Astrocyte (in vitro differentiated cells and primary cell): ENCODE results near the gene KCNC4. TPM values are rescaled to one million over a fixed set of nuclear protein-coding genes. Genes with fewer than 3 reads are reported as not detected.

Source experiments
- DNase-seq: peaks from one replicate; pipeline ENCODE4 v3.0.0-alpha.2; 2010; ENCODE audit warnings: low read depth
- FAIRE-seq: peaks from 2 replicates; lab custom pipeline; 2011; peaks lifted over from hg19 to GRCh38; lab: Jason Lieb, UNC
- H2AFZ ChIP-seq: 2 replicates; pipeline ENCODE4 v1.6.0; 2012; ENCODE audit warnings: low read depth, low read length, inconsistent platforms
- H3K27ac ChIP-seq: 2 replicates; pipeline ENCODE4 v1.5.1; 2011; ENCODE audit warnings: low read depth, low read length, inconsistent platforms
- H3K27me3 ChIP-seq: 2 replicates; pipeline ENCODE4 v1.6.0; 2011; ENCODE audit warnings: low read length, inconsistent platforms; ENCODE audit not compliant: insufficient read depth
- H3K36me3 ChIP-seq: 2 replicates; pipeline ENCODE4 v1.5.1; 2011; ENCODE audit warnings: low read length, inconsistent platforms; ENCODE audit not compliant: insufficient read depth
- H3K4me1 ChIP-seq: 2 replicates; pipeline ENCODE4 v1.5.1; 2011; ENCODE audit warnings: low read length, inconsistent platforms; ENCODE audit not compliant: insufficient read depth
- H3K4me2 ChIP-seq: 2 replicates; pipeline ENCODE4 v1.6.0; 2012; ENCODE audit warnings: low read length, inconsistent platforms
- H3K4me3 ChIP-seq: 2 replicates; pipeline ENCODE4 v1.5.1; 2011; ENCODE audit warnings: low read depth, mild to moderate bottlenecking, low read length, inconsistent platforms; ENCODE audit not compliant: insufficient read depth
- H3K79me2 ChIP-seq: 2 replicates; pipeline ENCODE4 v1.6.0; 2012; ENCODE audit warnings: mild to moderate bottlenecking, low read length, inconsistent platforms; ENCODE audit not compliant: insufficient read depth
- H3K9ac ChIP-seq: 2 replicates; pipeline ENCODE4 v1.6.0; 2012; ENCODE audit warnings: mild to moderate bottlenecking, low read length, inconsistent platforms
- H3K9me3 ChIP-seq: 2 replicates; pipeline ENCODE4 v1.5.1; 2012; ENCODE audit warnings: low read depth, mild to moderate bottlenecking, low read length, inconsistent platforms; ENCODE audit not compliant: insufficient read depth
- H4K20me1 ChIP-seq: 2 replicates; pipeline ENCODE4 v1.6.0; 2012; ENCODE audit warnings: low read length, inconsistent platforms; ENCODE audit not compliant: insufficient read depth
- H3K27ac Mint-ChIP-seq: one replicate; pipeline ENCODE4 v1.8.0; 2021; ENCODE audit warnings: mild to moderate bottlenecking, mixed read lengths; ENCODE audit not compliant: unreplicated experiment
- H3K27me3 Mint-ChIP-seq: one replicate; pipeline ENCODE4 v1.8.0; 2021; ENCODE audit warnings: low read depth, mixed read lengths; ENCODE audit not compliant: unreplicated experiment
- H3K36me3 Mint-ChIP-seq: one replicate; pipeline ENCODE4 v1.8.0; 2021; ENCODE audit warnings: low read depth, mixed read lengths; ENCODE audit not compliant: unreplicated experiment
- H3K4me1 Mint-ChIP-seq: one replicate; pipeline ENCODE4 v1.8.0; 2021; ENCODE audit warnings: low read depth, mixed read lengths; ENCODE audit not compliant: unreplicated experiment
- H3K4me3 Mint-ChIP-seq: one replicate; pipeline ENCODE4 v1.8.0; 2021; ENCODE audit warnings: mild to moderate bottlenecking, moderate library complexity, mixed read lengths; ENCODE audit not compliant: unreplicated experiment
- H3K9me3 Mint-ChIP-seq: one replicate; pipeline ENCODE4 v1.8.0; 2021; ENCODE audit warnings: mild to moderate bottlenecking, mixed read lengths; ENCODE audit not compliant: unreplicated experiment
- EZH2 ChIP-seq: IDR thresholded peaks from 2 replicates; pipeline ENCODE4 v1.6.1; 2012; ENCODE audit warnings: mild to moderate bottlenecking, low read length, inconsistent platforms; ENCODE audit not compliant: insufficient read depth
- total RNA-seq: library from RNA; stranded (reverse); gene quantifications from 2 replicates; pipeline ENCODE4 v1.2.1, GENCODE V29; 2021
- TF ChIP-seq, protein P1 (sequence below): IDR thresholded peaks from 2 replicates; pipeline ENCODE4 v1.5.1; 2011; ENCODE audit warnings: low read depth, mild to moderate bottlenecking, inconsistent platforms, low read length, moderate library complexity; ENCODE audit not compliant: insufficient read depth

KCNC4 gene
- total RNA-seq, 1 donor from 2014 or later: 2.6 TPM

DNA sequence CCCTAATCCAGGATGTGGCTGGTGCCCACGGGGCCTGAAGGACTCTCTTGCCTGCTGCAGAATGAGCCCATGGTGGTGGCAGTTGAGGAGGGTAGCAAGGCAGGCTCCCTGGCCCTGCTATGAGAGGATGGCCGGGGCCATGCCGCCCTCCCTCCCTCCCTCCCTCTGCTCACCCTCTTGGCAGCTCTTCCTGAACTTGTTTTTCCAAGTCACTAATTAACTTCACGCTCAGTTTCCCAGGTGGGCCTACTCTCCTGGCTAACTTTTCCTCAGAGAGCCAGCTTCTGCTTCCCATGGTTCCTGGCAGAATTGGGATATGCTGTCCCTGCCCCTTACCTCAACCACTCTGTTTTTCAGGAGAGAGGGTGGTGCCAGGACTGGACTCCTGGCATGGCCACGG is 10.2 kb downstream of the KCNC4 start:
- Histone ChIP-seq H3K4me3 (no peak overlapping the region), H3K9ac (no peak overlapping the region), H3K36me3 (no peaks in the 10 kb centered on the region), H4K20me1 (peaks cover 4% of the 10 kb centered on the region), H3K27ac (no peak overlapping the region), H2AFZ (no peak overlapping the region), H3K79me2 (no peaks in the 10 kb centered on the region), H3K4me1 (no peaks in the 10 kb centered on the region), H3K9me3 (no peaks in the 10 kb centered on the region), H3K27me3 (peaks cover 6% of the 10 kb centered on the region), H3K4me2 (no peak overlapping the region)
- peaks cover 7% of the 10 kb centered on the region for H3K36me3 Mint-ChIP-seq
- no peak for TF ChIP-seq EZH2
- TF ChIP-seq, protein P1, sequence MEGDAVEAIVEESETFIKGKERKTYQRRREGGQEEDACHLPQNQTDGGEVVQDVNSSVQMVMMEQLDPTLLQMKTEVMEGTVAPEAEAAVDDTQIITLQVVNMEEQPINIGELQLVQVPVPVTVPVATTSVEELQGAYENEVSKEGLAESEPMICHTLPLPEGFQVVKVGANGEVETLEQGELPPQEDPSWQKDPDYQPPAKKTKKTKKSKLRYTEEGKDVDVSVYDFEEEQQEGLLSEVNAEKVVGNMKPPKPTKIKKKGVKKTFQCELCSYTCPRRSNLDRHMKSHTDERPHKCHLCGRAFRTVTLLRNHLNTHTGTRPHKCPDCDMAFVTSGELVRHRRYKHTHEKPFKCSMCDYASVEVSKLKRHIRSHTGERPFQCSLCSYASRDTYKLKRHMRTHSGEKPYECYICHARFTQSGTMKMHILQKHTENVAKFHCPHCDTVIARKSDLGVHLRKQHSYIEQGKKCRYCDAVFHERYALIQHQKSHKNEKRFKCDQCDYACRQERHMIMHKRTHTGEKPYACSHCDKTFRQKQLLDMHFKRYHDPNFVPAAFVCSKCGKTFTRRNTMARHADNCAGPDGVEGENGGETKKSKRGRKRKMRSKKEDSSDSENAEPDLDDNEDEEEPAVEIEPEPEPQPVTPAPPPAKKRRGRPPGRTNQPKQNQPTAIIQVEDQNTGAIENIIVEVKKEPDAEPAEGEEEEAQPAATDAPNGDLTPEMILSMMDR: no peak
- FAIRE-seq: no peak
- no peak for DNase-seq
- peaks cover 5% of the 10 kb centered on the region for H3K9me3 Mint-ChIP-seq
- peaks cover 67% of the 10 kb centered on the region for H3K27me3 Mint-ChIP-seq
- H3K27ac Mint-ChIP-seq: no peak overlapping the region
- peaks cover 2% of the 10 kb centered on the region for H3K4me1 Mint-ChIP-seq
- H3K4me3 Mint-ChIP-seq: no peak overlapping the region

DNA sequence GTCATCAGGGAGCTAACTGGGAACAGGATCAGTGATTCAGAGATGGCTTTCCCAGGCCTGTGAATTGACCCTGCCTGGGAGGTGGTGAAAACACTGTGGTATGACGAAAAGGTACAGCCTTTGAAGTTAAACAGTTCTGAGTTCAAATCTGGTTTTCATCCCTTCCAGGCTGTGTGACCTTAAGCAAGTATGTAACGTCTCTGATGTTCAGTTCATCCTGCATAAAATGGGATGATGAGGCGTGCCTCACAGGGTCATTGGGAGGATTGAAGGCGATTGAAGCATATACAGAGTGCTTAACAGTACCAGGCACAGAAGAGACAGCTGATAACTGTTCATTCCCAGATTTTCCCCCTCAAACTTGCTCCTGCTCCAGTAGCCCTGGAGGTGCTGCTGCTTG is 11.0 kb downstream of the KCNC4 start:
- no peak overlapping the region for H3K27ac ChIP-seq
- DNase-seq (no peak), FAIRE-seq (no peak)
- no peaks in the 10 kb centered on the region for H3K79me2 ChIP-seq
- Mint-ChIP-seq H3K4me1 (no peaks in the 10 kb centered on the region), H3K27ac (no peak overlapping the region), H3K4me3 (no peak overlapping the region), H3K36me3 (peaks cover 7% of the 10 kb centered on the region), H3K27me3 (peaks cover 63% of the 10 kb centered on the region), H3K9me3 (peaks cover 5% of the 10 kb centered on the region)
- H3K4me1 ChIP-seq: no peaks in the 10 kb centered on the region
- no peaks in the 10 kb centered on the region for H3K36me3 ChIP-seq
- no peak for TF ChIP-seq EZH2
- no peak overlapping the region for H3K9ac ChIP-seq
- no peak overlapping the region for H2AFZ ChIP-seq
- H3K27me3 ChIP-seq: peaks cover 3% of the 10 kb centered on the region
- no peaks in the 10 kb centered on the region for H3K9me3 ChIP-seq
- peaks cover 4% of the 10 kb centered on the region for H4K20me1 ChIP-seq
- no peak overlapping the region for H3K4me2 ChIP-seq
- H3K4me3 ChIP-seq: no peak overlapping the region

DNA sequence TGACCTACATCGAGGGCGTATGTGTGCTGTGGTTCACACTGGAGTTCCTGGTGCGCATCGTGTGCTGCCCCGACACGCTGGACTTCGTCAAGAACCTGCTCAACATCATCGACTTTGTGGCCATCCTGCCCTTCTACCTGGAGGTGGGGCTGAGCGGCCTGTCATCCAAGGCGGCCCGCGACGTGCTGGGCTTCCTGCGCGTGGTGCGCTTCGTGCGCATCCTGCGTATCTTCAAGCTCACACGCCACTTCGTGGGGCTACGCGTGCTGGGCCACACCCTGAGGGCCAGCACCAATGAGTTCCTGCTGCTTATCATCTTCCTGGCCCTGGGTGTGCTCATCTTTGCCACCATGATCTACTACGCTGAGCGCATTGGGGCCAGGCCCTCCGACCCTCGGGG is 13.0 kb downstream of the KCNC4 start:
- no peak overlapping the region for H3K27ac ChIP-seq
- FAIRE-seq (no peak), DNase-seq (no peak)
- H3K36me3 ChIP-seq: no peaks in the 10 kb centered on the region
- no peaks in the 10 kb centered on the region for H3K4me1 Mint-ChIP-seq
- no peaks in the 10 kb centered on the region for H3K4me1 ChIP-seq
- TF ChIP-seq EZH2: no peak
- TF ChIP-seq, protein P1: no peak
- no peak overlapping the region for H2AFZ ChIP-seq
- no peaks in the 10 kb centered on the region for H3K9me3 ChIP-seq
- peaks cover 4% of the 10 kb centered on the region for H4K20me1 ChIP-seq
- peaks cover 65% of the 10 kb centered on the region for H3K27me3 Mint-ChIP-seq
- H3K36me3 Mint-ChIP-seq: peaks cover 7% of the 10 kb centered on the region
- H3K79me2 ChIP-seq: no peaks in the 10 kb centered on the region
- no peak overlapping the region for H3K4me3 ChIP-seq
- peaks cover 3% of the 10 kb centered on the region for H3K27me3 ChIP-seq
- no peak overlapping the region for H3K9ac ChIP-seq
- peaks cover 7% of the 10 kb centered on the region for H3K9me3 Mint-ChIP-seq
- no peak overlapping the region for H3K4me3 Mint-ChIP-seq
- H3K4me2 ChIP-seq: no peak overlapping the region
- no peak overlapping the region for H3K27ac Mint-ChIP-seq
